Osteoblast (primary cell): ENCODE measurements around the gene LPCAT1. TPM values are rescaled to one million over a fixed set of nuclear protein-coding genes. Genes with fewer than 3 reads are reported as not detected.
A peak's percentile ranks its signal among the peaks of the same experiment; 100 is the strongest.

Experiments
- DNase-seq: peaks from one replicate; pipeline ENCODE4 v3.0.0; 2011; ENCODE audit warnings: low spot score, mixed read lengths; ENCODE audit not compliant: insufficient read length; ENCODE audit errors: missing footprints
- H2AFZ ChIP-seq: 2 replicates; pipeline ENCODE4 v1.6.0; 2011; ENCODE audit warnings: mild to moderate bottlenecking, low read length
- H3K27ac ChIP-seq: 2 replicates; pipeline ENCODE4 v1.5.1; 2011; ENCODE audit warnings: mild to moderate bottlenecking, low read depth, low read length, moderate library complexity
- H3K27me3 ChIP-seq: 2 replicates; pipeline ENCODE4 v1.6.0; 2012; ENCODE audit warnings: mild to moderate bottlenecking, control low read depth, inconsistent platforms, low read length, moderate library complexity; ENCODE audit not compliant: insufficient read depth
- H3K36me3 ChIP-seq: 2 replicates; pipeline ENCODE4 v1.5.1; 2011; ENCODE audit warnings: mild to moderate bottlenecking, low read length, control low read depth, moderate library complexity; ENCODE audit not compliant: insufficient read depth
- H3K4me1 ChIP-seq: 2 replicates; pipeline ENCODE4 v1.5.1; 2011; ENCODE audit warnings: mild to moderate bottlenecking, low read length, control low read depth, moderate library complexity; ENCODE audit not compliant: insufficient read depth
- H3K4me2 ChIP-seq: 2 replicates; pipeline ENCODE4 v1.6.0; 2011; ENCODE audit warnings: mild to moderate bottlenecking, low read length; ENCODE audit not compliant: insufficient read depth
- H3K4me3 ChIP-seq: fragments of 200-600 bp; sonication (generic); 3 replicates; pipeline ENCODE4 v1.5.1; 2012; ENCODE audit warnings: mild to moderate bottlenecking, low read length, inconsistent platforms; ENCODE audit not compliant: insufficient read depth
- H3K79me2 ChIP-seq: 2 replicates; pipeline ENCODE4 v1.6.0; 2012; ENCODE audit warnings: mild to moderate bottlenecking, low read length, control low read depth, inconsistent platforms; ENCODE audit not compliant: insufficient read depth
- H3K9me3 ChIP-seq: 2 replicates; pipeline ENCODE4 v1.5.1; 2011; ENCODE audit warnings: low read depth, low read length, control low read depth
- H4K20me1 ChIP-seq: 2 replicates; pipeline ENCODE4 v1.6.0; 2012; ENCODE audit warnings: mild to moderate bottlenecking, low read length, control low read depth; ENCODE audit not compliant: insufficient read depth
- CTCF ChIP-seq: IDR thresholded peaks from 2 replicates; pipeline ENCODE4 v1.5.1; 2011; ENCODE audit warnings: mild to moderate bottlenecking, low read depth, low read length, moderate library complexity; ENCODE audit errors: extremely low read depth
- total RNA-seq: library from RNA; depleted of rRNA; stranded (reverse); fragments of >200 nt; gene quantifications from 2 replicates; pipeline ENCODE4 v1.2.3, GENCODE V29; 2012

LPCAT1 gene
- total RNA-seq, 1 donor = 11.6 TPM

- H3K4me1 ChIP-seq = peaks cover 19% of the 10 kb centered on the region
- peaks cover 17% of the 10 kb centered on the region for H4K20me1 ChIP-seq
- H3K79me2 ChIP-seq = no peaks in the 10 kb centered on the region
- no peak overlapping the region for H3K4me2 ChIP-seq
- peaks cover 87% of the 10 kb centered on the region for H3K27me3 ChIP-seq
- H2AFZ ChIP-seq = no peak overlapping the region
- no peaks in the 10 kb centered on the region for H3K9me3 ChIP-seq
- peak; percentile 96 for DNase-seq
- peak overlapping the region; percentile 1 for H3K4me3 ChIP-seq
- no peaks in the 10 kb centered on the region for H3K36me3 ChIP-seq
- TF ChIP-seq CTCF = no peak
- no peak overlapping the region for H3K27ac ChIP-seq
These were observed 31.4 kb upstream of the LPCAT1 start for GRCh38 chr5:1555011-1555807.

GRCh38 chr5:1554410-1554967 lies 30.7 kb upstream of the LPCAT1 start:
- no peak overlapping the region for H3K4me2 ChIP-seq
- H3K36me3 ChIP-seq = no peaks in the 10 kb centered on the region
- no peak overlapping the region for H3K27ac ChIP-seq
- TF ChIP-seq CTCF = no peak
- peaks cover 84% of the 10 kb centered on the region for H3K27me3 ChIP-seq
- DNase-seq = peak; percentile 48
- no peaks in the 10 kb centered on the region for H3K9me3 ChIP-seq
- peaks cover 19% of the 10 kb centered on the region for H3K4me1 ChIP-seq
- H4K20me1 ChIP-seq = peaks cover 17% of the 10 kb centered on the region
- H3K79me2 ChIP-seq = no peaks in the 10 kb centered on the region
- H3K4me3 ChIP-seq = no peak overlapping the region
- no peak overlapping the region for H2AFZ ChIP-seq

- Histone ChIP-seq H3K36me3 (no peaks in the 10 kb centered on the region), H3K9me3 (no peaks in the 10 kb centered on the region), H2AFZ (no peak overlapping the region), H3K4me3 (no peak overlapping the region), H3K27me3 (peaks cover 83% of the 10 kb centered on the region), H3K27ac (no peak overlapping the region), H4K20me1 (peaks cover 17% of the 10 kb centered on the region), H3K4me1 (peaks cover 19% of the 10 kb centered on the region), H3K79me2 (no peaks in the 10 kb centered on the region), H3K4me2 (no peak overlapping the region)
- peak; percentile 52 for DNase-seq
- no peak for TF ChIP-seq CTCF
These were observed 30.0 kb upstream of the LPCAT1 start for GRCh38 chr5:1553539-1554409.
